HG03139 (cell line): ENCODE results near the gene ZNF433.
A peak's percentile ranks its signal among the peaks of the same experiment; 100 is the strongest.
"Not testable (repeated sequence)": the region's sequence is repeated elsewhere in the genome, so short reads cannot be mapped to it uniquely, and the experiment has no call there.

ENCODE experiments used
- ATAC-seq: cut with Tn5 transposase; IDR thresholded peaks from one replicate; pipeline ENCODE4 v1.9.1; 2021; ENCODE audit not compliant: unreplicated experiment

ZNF433 gene

DNA sequence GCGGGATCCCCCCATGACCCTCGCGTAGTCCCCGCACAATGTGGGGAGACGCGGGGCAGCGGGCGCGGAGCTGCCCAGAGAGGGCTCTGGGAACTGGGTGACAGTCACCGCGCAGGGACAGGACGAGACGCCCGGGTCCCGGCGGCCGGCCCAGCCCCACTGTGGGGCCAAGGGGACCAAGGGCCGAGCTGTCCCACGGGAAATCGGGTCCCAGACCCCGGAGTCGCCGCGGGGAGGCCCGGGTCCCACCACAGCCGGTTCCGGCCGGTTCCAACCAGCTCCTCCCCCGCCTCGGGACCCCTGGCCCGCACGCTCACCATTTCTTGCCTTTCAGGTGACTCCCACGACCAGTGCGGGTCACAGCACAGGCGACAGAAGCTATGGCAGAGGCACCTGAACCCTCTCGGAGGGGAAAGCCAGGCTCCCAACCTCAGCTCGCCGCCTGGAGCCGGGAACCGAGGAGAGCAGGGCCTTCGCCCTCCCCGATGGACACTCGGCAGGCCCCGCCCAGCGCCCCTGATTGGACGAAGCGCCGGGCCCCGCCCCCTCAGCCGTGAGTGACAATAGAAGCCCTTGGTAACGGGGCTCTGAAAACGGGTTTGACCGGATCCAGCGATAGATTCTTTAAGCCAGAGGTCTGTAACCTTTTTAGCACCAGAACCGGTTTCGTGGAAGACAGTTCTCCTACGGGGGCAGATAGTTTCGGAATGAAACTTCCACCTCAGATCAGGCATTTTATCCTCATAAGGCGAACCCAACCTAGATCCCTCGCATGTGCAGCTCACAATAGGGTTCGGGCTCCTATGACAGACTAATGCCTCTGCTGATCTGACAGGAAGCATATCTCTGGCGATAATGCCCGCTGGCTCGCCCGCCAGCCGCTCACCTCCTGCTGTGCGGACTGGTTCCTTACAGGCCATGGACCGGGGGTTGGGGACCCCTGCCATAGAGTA is at the start of gene ZNF433:
Gene ZNF433, minus strand, starts transcription at position 460 of the 953 bp plus-strand sequence. Its CDS starts 140 bp downstream, at position 320.
- ATAC-seq, result no peak

DNA sequence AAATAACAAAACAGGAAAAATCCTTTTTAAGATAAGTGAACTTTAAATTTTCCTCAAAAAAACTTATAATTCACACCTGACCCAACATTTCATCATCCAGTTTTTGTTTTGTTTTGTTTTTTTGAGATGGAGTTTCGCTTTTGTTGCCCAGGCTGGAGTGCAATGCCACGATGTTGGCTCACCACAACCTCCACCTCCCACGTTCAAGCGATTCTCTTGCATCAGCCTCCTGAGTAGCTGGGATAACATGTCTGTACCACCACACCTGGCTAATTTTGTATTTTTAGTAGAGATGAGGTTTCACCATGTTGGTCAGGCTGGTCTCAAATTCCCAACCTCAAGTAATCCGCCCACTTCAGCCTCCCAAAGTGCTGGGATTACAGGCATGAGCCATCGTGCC is 47.9 kb upstream of the ZNF433 start:
- not testable (repeated sequence) for ATAC-seq

DNA sequence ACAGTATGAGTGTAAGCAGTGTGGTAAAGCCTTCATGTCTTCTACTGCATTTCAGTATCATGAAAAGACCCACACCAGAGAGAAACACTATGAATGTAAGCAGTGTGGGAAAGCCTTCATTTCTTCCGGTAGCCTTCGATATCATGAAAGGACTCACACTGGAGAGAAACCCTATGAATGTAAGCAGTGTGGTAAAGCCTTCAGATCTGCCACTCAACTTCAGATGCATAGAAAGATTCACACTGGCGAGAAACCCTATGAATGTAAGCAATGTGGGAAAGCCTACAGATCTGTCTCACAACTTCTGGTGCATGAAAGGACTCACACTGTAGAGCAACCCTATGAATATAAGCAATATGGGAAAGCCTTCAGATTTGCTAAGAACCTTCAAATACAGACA is 41.9 kb upstream of the ZNF433 start:
- ATAC-seq, result no peak

DNA sequence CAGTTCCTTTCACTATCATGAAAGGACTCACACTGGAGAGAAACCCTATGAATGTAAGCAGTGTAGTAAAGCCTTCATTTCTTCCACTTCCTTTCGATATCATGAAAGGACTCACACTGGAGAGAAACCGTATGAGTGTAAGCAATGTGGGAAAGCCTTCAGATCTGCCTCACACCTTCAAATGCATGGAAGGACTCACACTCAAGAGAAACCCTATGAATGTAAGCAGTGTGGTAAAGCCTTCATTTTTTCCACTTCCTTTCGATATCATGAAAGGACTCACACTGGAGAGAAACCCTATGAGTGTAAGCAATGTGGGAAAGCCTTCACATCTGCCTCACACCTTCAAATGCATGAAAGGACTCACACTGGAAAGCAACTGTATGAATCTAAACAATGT is 40.9 kb upstream of the ZNF433 start:
- not testable (repeated sequence) for ATAC-seq

DNA sequence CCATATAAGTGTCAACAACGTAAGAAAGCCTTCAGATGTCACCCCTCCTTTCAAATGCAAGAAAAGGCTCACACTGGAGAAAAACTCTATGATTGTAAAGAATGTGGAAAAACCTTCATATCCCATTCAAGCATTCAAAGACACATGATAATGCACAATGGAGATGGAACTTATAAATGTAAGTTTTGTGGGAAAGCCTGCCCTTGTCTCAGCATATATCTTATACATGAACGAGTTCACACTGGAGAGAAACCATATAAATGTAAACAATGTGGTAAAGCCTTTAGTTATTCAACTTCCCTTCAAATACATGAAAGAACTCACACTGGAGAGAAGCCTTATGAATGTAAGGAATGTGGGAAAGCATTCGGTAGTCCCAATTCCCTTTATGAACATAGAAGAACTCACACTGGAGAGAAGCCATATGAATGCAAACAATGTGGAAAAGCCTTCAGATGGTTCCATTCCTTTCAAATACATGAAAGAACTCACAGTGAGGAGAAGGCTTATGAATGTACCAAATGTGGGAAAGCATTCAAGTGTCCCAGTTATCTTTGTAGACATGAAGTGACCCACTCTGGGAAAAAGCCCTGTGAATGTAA is 40.2 kb upstream of the ZNF433 start:
- ATAC-seq, result no peak

DNA sequence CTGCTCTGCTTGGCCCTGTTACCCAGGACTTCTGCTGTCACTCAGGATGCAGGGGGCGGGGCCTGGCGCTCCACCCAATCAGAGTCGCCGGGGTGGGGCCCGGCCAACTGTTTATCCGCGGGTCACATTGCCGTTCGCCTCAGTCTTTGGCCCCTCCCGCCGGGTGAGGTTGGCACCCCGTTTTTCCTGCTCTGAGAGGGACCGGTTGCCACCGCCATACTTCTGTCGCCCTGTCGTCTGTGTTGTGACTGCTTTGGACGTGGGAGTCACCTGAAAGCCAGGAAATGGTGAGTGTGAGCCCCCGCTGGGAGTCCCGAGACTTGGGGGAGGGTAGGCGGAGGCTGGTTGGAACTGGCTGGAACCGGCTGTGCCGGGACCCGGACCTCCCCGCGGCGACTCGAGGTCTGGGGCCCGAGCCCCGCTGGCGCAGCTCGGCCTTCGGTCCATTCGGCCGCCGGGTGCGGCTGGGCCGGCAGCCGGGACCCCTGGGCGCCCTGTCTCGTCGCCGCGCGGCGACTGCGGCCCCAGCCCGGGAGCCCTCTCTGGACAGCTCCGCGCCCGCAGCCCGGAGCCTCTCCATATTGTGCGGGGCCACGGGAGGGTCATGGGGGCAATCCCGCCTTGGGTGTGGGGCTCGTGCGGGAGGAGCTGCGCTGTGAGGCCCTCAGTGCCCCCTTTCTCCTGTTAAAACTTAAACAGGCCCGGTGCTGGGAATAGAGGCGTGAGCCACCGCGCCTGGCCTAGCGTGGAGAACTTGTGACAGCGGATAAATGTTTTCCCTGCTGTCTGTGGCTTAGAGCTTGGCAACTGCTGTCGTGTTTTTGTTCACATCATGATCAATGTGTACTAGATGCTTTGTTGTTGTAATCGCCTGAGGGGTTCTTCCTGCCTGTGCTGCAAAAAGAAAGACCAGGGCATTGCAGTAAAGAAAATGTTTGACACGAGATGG is 29.4 kb upstream of the ZNF433 start, which contains the start of gene ZNF844:
Gene ZNF844, plus strand, starts transcription at position 142 of the 949 bp plus-strand sequence. Its CDS starts 143 bp downstream, at position 285.
- ATAC-seq, result peak; percentile 77

DNA sequence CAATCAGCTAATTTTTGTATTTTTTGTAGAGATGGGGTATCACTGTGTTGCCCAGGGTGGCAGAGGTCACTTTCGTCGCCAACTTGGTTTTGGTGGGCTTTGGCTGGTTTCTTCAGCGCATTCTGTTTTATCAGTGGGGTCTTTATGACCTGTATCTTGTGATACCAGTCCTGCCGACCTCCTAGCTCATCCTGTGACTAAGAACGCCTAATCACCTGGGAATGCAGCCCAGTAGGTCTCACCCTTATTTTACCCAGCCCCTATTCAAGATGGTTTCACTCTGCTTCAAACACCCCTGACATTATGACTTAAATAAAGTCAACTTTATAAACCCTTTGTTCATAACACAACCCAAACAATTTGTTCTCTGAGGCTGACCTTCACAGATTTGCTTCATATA is 20.3 kb upstream of the ZNF433 start:
- ATAC-seq, result no peak

DNA sequence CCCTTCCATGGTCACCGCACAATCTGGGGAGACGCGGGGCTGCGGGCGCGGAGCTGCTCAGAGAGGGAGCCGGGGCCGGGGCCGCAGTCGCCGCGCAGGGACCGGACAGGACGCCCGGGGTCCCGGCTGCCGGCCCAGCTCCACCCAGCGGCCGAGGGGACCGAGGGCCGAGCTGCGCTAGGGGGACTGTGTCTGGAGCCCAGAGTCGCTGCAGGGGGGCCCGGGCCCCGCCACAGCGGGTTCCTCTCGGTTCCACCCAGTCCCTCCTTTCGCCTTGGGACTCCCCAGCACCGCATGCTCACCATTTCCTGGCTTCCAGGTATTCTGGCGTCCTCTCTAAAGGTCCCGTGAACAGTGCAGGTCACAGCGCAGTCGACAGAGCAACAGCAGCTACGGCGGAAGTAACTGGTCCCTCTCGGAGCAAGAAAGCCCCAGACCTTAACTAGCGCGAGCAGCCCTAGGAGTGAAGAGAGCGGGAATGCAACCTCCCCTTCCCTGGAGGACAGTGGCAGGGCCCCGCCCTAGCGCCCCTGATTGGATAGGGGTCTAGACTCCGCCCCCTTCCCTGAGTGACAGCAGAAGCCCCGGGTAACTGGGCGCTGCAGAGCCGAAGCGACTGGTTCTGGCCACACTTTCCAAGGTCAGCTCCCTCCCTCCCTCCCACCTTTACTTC is 17.2 kb upstream of the ZNF433 start, which contains the start of gene ZNF878:
Gene ZNF878, minus strand, starts transcription at position 465 of the 673 bp plus-strand sequence. Its CDS starts 160 bp downstream, at position 305.
- peak; percentile 74 for ATAC-seq

DNA sequence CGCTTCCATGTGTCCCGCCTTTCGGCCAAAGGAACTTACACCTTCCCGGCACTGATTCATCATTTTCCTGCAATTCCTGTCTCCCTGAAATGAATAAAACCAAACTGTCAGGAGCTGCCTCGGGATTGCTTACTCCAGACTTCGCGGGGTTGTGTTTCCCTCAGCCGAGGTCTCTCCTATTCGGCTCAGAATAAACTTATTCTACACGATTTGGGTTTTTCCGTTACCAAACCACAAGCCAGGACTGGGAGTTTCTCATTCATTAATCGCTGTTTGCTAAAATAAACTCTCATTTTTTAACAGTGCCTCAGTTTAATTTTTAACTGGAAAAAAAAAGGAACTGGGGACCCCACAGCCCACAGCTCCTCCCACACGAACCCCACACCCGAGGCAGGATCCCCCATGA is 16.6 kb upstream of the ZNF433 start:
- ATAC-seq, result peak; percentile 9

DNA sequence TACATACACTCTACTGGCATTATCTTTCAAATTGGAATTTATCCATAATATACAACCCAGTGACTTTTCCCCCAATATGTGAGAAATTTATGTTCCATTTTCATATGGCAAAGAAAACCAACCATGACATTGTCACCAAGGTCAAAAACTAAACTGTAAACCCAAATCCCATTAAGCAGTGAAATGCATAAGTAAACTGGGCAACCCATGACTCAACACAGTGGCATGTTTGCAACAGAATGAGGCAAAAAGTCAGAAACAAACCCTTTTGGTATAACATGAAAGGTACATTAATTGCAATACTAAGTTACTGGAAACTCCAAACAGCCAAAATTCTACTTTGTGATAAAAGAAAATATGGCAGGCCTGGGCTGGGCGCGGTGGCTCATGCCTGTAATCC is 12.4 kb upstream of the ZNF433 start:
- no peak for ATAC-seq

DNA sequence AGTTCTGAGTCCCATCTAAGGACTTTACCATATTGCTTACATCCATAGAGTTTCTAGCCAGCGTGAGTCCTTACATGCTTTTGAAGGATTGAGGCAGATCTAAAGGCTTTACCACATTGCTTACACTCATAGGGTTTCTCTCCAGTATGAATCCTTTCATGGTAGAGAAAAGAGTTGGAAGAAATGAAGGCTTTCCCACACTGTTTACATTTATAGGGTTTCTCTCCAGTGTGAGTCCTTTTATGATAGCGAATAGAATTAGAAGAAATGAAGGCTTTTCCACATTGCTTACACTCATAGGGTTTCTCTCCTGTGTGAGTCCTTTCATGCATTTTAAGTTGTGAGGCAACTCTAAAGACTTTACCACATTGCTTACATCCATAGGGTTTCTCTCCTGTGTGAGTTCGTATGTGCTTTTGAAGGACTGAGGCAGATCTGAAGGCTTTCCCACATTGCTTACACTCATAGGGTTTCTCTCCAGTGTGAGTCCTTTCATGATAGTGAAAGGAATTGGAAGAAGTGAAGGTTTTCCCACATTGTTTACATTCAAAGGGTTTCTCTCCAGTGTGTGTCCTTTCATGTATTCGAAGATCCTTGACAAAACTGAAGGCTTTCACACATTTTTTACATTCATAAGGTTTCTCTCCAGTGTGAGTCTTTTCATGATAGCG is 8.4 kb upstream of the ZNF433 start:
- ATAC-seq, result no peak

DNA sequence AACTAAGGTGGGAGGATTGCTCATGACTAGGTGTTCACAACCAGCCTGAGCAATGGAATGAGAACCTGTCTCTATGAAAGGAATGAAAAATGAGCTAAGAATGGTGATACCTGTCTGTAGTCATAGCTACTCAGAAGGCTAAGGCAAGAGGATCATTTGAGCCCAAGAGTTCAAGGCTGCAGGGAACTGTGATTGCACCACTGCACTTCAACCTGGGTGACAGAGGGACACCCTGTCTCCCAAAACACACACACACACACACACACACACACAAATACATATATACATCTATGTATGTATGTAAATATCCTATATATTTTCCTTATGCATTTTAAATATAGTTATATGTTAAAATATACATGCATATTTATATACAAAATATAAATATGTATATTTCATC is 7.4 kb upstream of the ZNF433 start:
- ATAC-seq, result no peak

DNA sequence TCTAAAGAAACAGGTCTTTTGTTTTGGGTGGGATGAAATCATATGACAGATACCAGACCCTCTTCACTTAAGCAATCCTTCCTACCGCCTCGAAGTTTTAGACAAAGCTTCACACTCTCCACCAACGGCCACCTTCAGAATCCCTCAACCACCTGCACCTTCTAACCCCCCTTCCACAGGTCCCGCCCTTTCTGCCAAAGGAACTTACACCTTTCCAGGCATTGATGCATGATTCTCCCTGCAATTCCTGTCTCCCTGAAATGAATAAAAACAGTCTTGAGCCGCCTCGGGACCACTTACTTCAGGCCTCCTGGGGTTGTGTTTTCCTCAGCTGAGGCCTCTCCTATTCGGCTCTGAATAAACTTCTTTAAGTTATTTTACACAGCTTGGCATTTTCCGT is 859 bp downstream of the ZNF433 start:
- no peak for ATAC-seq

DNA sequence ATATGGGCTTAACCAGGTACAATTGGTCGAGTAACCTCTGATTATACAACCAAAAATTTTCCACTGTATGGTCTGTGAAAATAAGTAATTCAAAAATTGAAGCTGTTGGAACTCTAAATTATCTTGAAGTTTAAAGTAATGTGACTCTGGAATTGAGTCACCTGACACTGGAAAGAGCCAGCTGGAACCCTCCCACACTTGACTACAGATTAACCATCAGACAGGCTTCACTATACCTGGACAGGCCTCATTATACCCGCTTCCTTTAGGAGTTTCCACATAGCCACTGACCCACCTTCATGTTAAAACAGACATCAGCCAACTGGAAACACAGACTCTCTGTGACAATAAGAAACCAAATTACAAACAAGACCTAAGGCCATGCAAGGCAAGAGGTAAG is 1.3 kb downstream of the ZNF433 start:
- no peak for ATAC-seq

DNA sequence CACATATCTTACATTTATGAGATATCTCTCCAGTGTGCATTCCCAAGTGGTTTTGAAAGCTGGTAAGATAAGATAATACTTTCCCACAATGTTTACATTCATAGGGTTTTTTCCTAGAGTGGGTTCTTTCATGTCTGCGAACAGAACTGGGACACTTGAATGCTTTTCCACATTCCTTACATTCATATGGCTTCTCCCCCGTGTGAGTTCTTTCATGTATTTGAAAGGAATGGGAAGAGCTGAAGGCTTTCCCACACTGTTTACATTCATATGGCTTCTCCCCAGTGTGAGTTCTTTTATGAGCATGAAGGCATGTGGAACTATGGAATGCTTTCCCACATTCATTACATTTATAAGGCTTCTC is 19.7 kb downstream of the ZNF433 start:
- ATAC-seq, result no peak

DNA sequence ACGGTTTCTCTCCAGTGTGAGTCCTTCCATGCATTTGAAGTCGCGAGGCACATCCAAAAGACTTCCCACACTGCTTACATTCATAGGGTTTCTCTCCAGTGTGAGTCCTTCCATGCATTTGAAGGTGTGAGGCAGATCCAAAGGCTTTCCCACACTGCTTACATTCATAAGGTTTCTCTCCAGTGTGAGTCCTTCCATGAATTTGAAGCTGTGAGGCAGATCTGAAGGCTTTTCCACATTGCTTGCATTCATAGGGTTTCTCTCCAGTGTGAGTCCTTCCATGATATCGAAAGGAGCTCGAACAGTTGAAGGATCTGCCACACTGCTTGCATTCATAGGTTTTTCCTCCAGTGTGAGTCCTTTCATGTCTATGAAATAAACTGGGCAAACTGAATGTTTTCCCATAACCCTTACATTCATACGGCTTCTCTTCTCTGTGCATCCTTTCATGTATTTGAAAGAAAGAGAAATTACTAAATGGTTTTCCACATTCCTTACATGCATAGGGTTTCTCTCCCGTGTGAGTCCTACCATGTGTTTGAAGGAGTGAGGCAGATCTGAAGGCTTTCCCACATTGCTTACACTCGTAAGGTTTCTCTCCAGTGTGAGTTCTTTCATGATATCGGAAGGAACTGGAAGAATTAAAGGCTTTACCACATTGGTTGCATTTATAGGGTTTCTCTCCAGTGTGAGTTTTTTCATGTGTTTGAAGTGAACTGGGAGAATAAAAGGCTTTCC is 20.3 kb downstream of the ZNF433 start:
- no peak for ATAC-seq

DNA sequence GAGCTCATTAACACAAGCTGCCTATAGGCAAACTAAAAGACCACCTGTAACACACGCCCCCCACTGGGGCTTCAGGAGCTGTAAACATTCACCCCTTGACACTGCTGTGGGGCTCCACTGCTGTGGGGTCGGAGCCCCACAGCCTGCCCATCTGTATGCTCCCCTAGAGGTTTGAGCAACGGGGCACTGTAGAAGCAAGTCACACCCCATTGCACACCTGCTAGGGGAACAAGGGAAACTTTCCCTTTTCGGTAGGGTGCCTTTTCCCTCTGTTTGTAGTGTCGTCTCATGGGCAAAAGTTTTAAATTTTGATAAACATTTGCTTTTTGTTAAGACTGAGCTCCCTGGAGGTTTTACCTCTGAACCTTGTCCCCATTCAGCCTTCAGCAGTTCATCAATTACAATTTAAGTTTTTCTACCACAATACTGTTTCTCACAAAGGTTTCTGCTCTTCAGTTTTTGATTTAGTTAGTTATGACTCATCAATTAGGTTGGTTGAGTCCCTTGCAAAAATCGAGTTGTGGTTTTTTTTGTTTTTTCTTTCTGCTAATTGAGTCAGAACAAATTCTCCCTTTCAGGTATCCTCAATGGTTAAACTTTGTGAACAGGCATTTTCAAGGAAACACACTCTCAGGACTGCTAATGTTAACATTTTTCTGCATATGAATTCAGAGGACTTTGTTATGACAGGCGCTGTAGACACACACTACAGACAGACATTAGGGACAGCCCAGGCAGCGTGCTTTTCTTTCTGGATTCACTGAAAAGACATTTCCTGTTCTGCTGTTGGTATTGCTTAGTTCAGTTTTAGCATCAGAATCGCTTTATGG is 35.1 kb downstream of the ZNF433 start:
- ATAC-seq, result no peak

DNA sequence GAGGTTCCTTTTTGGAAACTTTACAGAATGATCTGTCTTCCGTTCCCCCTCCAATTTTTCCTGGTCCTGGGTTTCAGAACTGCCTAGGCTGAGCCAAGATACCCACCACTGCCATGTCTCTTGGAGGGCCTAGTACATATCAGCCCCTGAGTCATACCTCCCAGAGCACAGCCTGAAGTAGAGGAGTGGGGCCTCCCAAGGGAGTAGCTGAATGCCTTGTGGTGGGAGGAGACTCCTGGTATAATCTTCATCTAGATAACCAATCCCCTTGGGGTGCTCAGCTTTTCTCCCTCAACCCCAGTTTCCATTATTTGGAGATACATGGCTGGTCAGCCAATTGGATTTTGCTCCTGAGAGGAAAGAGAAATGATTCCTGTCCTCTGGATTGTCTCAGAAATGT is 40.3 kb downstream of the ZNF433 start:
- ATAC-seq, result no peak
